Skin epidermis (tissue), 12 donors: ENCODE data around the gene URB2.
"Not testable (repeated sequence)": the region's sequence is repeated elsewhere in the genome, so short reads cannot be mapped to it uniquely, and the experiment has no call there.

Experiments
- H3K27ac ChIP-seq, 21 experiments: fragments of 200-600 bp; sonication (generic) in 11 of 21; one replicate each; pipeline ENCODE4 v1.5.0; 2020; ENCODE audit warnings: mild to moderate bottlenecking in 3 of 21, inconsistent platforms in 2 of 21, moderate library complexity in 2 of 21
- H3K4me3 ChIP-seq, 7 experiments: fragments of 200-600 bp; sonication (generic) in 2 of 7; one replicate each; pipeline ENCODE4 v1.5.0; 2020; ENCODE audit warnings: inconsistent platforms in 2 of 7, mild to moderate bottlenecking in 2 of 7, moderate library complexity in 1 of 7

The URB2 gene

GRCh38 chr1:229625915-229626831, at the start of gene URB2, which contains the start of gene TAF5L:
TSS of gene URB2 (plus strand) at chr1:229626247. CDS start at chr1:229627634, 1,387 bp downstream.
TSS of gene TAF5L (minus strand) at chr1:229626122. CDS start at chr1:229614482, 11,640 bp downstream.
- Histone ChIP-seq H3K27ac (peak within 1 kb of the TSS; percentile 74 to 94 (median 89)), H3K4me3 (peak within 1 kb of the TSS; percentile 71 to 99 (median 97))

- Histone ChIP-seq H3K4me3 (peak overlapping the region in 1 of 7 experiments; percentile 4), H3K27ac (peak overlapping the region in 11 of 21 experiments; percentile 13 to 59 (median 38))
Observed at GRCh38 chr1:229578168-229579058, 47.6 kb upstream of the URB2 start.

- H3K27ac ChIP-seq: peak overlapping the region in 13 of 21 experiments; percentile 13 to 64 (median 39)
- peak overlapping the region in 2 of 7 experiments; percentile 2 to 4 for H3K4me3 ChIP-seq
Observed at GRCh38 chr1:229579059-229579673, 46.9 kb upstream of the URB2 start.

GRCh38 chr1:229581485-229581884, 44.6 kb upstream of the URB2 start:
- H3K27ac ChIP-seq: no peak overlapping the region
- no peak overlapping the region for H3K4me3 ChIP-seq

- no peak overlapping the region for H3K4me3 ChIP-seq
- H3K27ac ChIP-seq: no peak overlapping the region
Observed at GRCh38 chr1:229582011-229582694, 43.9 kb upstream of the URB2 start.

GRCh38 chr1:229582715-229583114, 43.3 kb upstream of the URB2 start:
- H3K4me3 ChIP-seq: no peak overlapping the region
- H3K27ac ChIP-seq: no peak overlapping the region

GRCh38 chr1:229585338-229585737, 40.7 kb upstream of the URB2 start:
- H3K27ac ChIP-seq: no peak overlapping the region
- H3K4me3 ChIP-seq: no peak overlapping the region

- no peak overlapping the region for H3K27ac ChIP-seq
- no peak overlapping the region for H3K4me3 ChIP-seq
Observed at GRCh38 chr1:229590119-229590518, 35.9 kb upstream of the URB2 start.

- no peak overlapping the region for H3K27ac ChIP-seq
- H3K4me3 ChIP-seq: no peak overlapping the region
Observed at GRCh38 chr1:229593800-229594199, 32.2 kb upstream of the URB2 start.

GRCh38 chr1:229594227-229595008, 31.6 kb upstream of the URB2 start:
- Histone ChIP-seq H3K4me3 (no peak overlapping the region), H3K27ac (no peak overlapping the region)

GRCh38 chr1:229595876-229596275, 30.2 kb upstream of the URB2 start:
- H3K27ac ChIP-seq: peak overlapping the region in 4 of 21 experiments; percentile 20 to 76 (median 54)
- not testable (repeated sequence) for H3K4me3 ChIP-seq

- Histone ChIP-seq H3K27ac (peak overlapping the region in 14 of 21 experiments; percentile 18 to 76 (median 42)), H3K4me3 (no peak overlapping the region)
Observed at GRCh38 chr1:229596925-229597699, 28.9 kb upstream of the URB2 start.

GRCh38 chr1:229597877-229598276, 28.2 kb upstream of the URB2 start:
- Histone ChIP-seq H3K27ac (peak overlapping the region in 10 of 21 experiments; percentile 21 to 76 (median 45)), H3K4me3 (no peak overlapping the region)

GRCh38 chr1:229599218-229599954, 26.7 kb upstream of the URB2 start:
- no peak overlapping the region for H3K27ac ChIP-seq
- H3K4me3 ChIP-seq: no peak overlapping the region

- H3K4me3 ChIP-seq: no peak overlapping the region
- H3K27ac ChIP-seq: no peak overlapping the region
Observed at GRCh38 chr1:229600229-229600628, 25.8 kb upstream of the URB2 start.

GRCh38 chr1:229603371-229604005, 22.6 kb upstream of the URB2 start:
- no peak overlapping the region for H3K27ac ChIP-seq
- H3K4me3 ChIP-seq: no peak overlapping the region
